ENCODE results near the gene RPL10.
A peak's percentile ranks its signal among the peaks of the same experiment; 100 is the strongest.

RPL10 gene

DNA sequence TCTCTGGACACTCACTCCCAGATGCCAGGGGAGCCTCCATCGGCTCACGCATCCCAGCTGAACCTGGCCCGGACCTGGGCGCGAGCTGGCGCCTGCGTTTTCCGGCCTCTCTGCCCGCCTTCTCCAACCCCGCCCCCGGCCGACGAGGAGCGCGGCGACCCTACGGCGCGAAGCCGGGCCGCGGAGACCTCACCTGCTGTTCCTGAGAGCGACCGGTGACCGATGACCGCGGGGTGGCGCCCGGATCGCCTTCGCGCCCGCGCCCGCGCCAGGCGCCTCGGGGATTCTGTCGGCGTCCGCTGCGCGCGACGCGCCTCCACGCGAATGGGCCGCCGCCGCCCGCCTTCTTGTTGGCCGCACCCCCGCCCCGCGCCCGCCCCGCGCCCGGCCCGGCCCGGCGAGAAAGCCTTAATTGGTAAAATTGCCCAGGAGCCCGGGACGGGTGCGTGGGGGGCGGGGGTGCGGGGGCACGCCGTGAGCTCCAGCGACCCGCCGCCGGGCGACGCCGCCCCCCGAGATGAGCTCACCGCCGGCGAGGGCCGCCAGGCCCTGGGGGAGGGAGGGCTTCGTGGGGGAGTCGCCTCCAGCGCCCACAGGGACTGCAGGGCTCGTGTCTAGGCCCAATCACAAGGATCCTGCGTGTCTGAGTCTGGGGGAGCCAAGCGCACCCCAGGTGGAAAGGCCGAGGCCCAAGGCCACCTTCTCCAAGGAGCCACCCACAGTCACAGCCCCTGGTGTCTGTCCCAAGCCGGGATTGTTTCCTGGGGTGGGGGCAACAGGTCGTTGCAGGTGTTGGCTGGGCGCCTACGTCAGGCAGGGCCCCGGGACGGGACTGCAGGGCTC, 23.6 kb upstream of the RPL10 start, which contains the start of gene FLNA:
FLNA (minus strand) TSS at position 322 of the 843 bp plus-strand sequence. CDS start 3,389 bp downstream, outside the sequence.
- Histone ChIP-seq H3K9me3 (peaks cover 63% of the 10 kb centered on the region), H3K27me3 (peaks cover 38% of the 10 kb centered on the region), H3K4me1 (peaks cover 39% of the 10 kb centered on the region), H3K4me3 (peak within 1 kb of the TSS; percentile 63), H3K4me2 (peak within 1 kb of the TSS; percentile 85), H4K20me1 (peaks cover 6% of the 10 kb centered on the region; the same call in 1 of the 2 replicates), H3K36me3 (no peaks in the 10 kb centered on the region), H3K9ac (no peak within 1 kb of the TSS), H3K27ac (no peak within 1 kb of the TSS)
- no peak for TF ChIP-seq Cebpa-rat (IDR thresholded peaks at IDR 0.05)

- Histone ChIP-seq H3K4me1 (peaks cover 42% of the 10 kb centered on the region), H3K4me3 (peak overlapping the region; percentile 63; the same call in 1 of the 2 replicates), H3K9me3 (peaks cover 63% of the 10 kb centered on the region), H3K36me3 (0 out of 2 replicates have a peak, but pooled peaks cover under 1% of the 10 kb centered on the region), H3K9ac (no peak overlapping the region), H4K20me1 (peaks cover 7% of the 10 kb centered on the region; the same call in 1 of the 2 replicates), H3K27me3 (peaks cover 38% of the 10 kb centered on the region), H3K4me2 (peak overlapping the region; percentile 85), H3K27ac (no peak overlapping the region)
- TF ChIP-seq Cebpa-rat (IDR thresholded peaks at IDR 0.05) = no peak
These were observed 23.0 kb upstream of the RPL10 start for GRCh38 chrX:154375156-154375504.

- Histone ChIP-seq H3K4me2 (peak overlapping the region; percentile 80; the same call in 1 of the 2 replicates), H3K36me3 (peaks cover 14% of the 10 kb centered on the region; the same call in 1 of the 2 replicates), H3K4me1 (peaks cover 48% of the 10 kb centered on the region), H3K9ac (no peak overlapping the region), H4K20me1 (peaks cover 15% of the 10 kb centered on the region; the same call in 1 of the 2 replicates), H3K4me3 (no peak overlapping the region), H3K27me3 (peaks cover 35% of the 10 kb centered on the region), H3K9me3 (peaks cover 60% of the 10 kb centered on the region), H3K27ac (no peak overlapping the region)
- TF ChIP-seq Cebpa-rat (IDR thresholded peaks at IDR 0.05) = no peak
These were observed 21.4 kb upstream of the RPL10 start for GRCh38 chrX:154376774-154377173.

DNA sequence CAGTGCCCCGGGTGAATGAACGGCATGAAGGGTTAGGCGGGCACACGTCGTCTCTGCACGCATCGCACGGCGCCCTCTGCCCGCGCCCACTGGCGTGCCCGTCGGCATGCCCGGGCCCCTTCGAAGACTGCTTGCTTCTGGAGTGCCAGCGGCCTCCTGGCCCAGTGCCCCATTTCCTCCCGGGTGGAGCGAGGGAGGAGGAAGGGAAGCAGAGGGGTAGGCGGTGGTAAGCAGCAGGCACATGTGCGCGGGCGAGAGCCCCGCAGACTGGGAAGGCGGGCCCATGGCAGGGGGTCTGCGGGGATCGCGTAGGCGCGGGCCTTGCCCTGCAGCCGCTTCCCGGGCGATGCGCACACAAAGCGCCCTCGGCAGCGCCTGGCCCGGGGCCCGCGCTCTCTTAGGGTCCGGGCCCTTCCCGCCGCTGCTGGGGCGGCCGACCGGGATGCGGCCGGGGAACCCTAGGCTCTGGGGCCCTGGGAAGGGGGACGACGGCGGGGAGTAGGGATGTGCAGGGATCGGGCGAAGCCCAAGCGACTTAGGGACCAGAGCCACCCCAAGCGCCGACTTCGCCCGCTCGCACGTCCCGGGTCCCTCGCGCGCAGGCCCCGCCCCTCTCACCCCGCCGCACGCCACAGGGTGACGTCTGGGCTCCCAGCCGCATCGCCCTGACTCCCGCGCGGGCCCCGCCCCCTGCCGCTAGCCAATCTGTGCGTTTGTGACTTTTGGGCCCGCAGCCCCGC, 19.9 kb upstream of the RPL10 start:
- Histone ChIP-seq H3K4me1 (peaks cover 42% of the 10 kb centered on the region), H3K9me3 (peaks cover 45% of the 10 kb centered on the region), H3K27ac (peak overlapping the region; percentile 88), H3K36me3 (peaks cover 14% of the 10 kb centered on the region; the same call in 1 of the 2 replicates), H4K20me1 (peaks cover 15% of the 10 kb centered on the region; the same call in 1 of the 2 replicates), H3K27me3 (peaks cover 21% of the 10 kb centered on the region), H3K4me3 (peak overlapping the region; percentile 64), H3K9ac (peak overlapping the region; percentile 82), H3K4me2 (peak overlapping the region; percentile 80)
- no peak for TF ChIP-seq Cebpa-rat (IDR thresholded peaks at IDR 0.05)

GRCh38 chrX:154378799-154379568, 19.2 kb upstream of the RPL10 start, which contains the start of gene EMD:
Gene EMD, plus strand, starts transcription at chrX:154379295. Its CDS starts 190 bp downstream, at chrX:154379485.
- Histone ChIP-seq H3K27ac (peak within 1 kb of the TSS; percentile 96), H3K9ac (peak within 1 kb of the TSS; percentile 96), H3K36me3 (peaks cover 14% of the 10 kb centered on the region; the same call in 1 of the 2 replicates), H3K27me3 (peaks cover 15% of the 10 kb centered on the region), H3K9me3 (peaks cover 42% of the 10 kb centered on the region), H3K4me2 (peak within 1 kb of the TSS; percentile 84), H4K20me1 (peaks cover 15% of the 10 kb centered on the region; the same call in 1 of the 2 replicates), H3K4me1 (peaks cover 35% of the 10 kb centered on the region), H3K4me3 (peak within 1 kb of the TSS; percentile 90)
- no peak for TF ChIP-seq Cebpa-rat (IDR thresholded peaks at IDR 0.05)

DNA sequence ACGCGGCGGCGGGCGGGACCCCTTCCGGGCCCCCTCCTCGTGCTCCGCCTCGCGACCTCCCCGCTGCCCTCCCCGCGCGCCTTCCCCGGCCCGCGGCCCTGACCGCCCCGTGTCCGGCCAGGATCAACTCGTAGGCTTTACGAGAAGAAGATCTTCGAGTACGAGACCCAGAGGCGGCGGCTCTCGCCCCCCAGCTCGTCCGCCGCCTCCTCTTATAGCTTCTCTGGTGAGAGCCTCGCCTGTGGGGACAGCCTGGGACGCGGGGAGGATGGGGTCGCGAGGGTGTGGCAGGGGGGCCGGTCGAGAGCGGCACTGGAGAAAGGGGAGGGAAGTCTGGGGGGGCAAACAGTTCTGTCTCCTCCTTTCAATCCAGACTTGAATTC, 18.6 kb upstream of the RPL10 start:
- H3K4me2 ChIP-seq = peak overlapping the region; percentile 84
- peaks cover 14% of the 10 kb centered on the region; the same call in 1 of the 2 replicates for H3K36me3 ChIP-seq
- peak overlapping the region; percentile 96 for H3K9ac ChIP-seq
- H3K27ac ChIP-seq = peak overlapping the region; percentile 96
- peak overlapping the region; percentile 90 for H3K4me3 ChIP-seq
- peaks cover 37% of the 10 kb centered on the region for H3K4me1 ChIP-seq
- H3K27me3 ChIP-seq = peaks cover 10% of the 10 kb centered on the region
- H4K20me1 ChIP-seq = peaks cover 15% of the 10 kb centered on the region; the same call in 1 of the 2 replicates
- H3K9me3 ChIP-seq = peaks cover 44% of the 10 kb centered on the region
- no peak for TF ChIP-seq Cebpa-rat (IDR thresholded peaks at IDR 0.05)

DNA sequence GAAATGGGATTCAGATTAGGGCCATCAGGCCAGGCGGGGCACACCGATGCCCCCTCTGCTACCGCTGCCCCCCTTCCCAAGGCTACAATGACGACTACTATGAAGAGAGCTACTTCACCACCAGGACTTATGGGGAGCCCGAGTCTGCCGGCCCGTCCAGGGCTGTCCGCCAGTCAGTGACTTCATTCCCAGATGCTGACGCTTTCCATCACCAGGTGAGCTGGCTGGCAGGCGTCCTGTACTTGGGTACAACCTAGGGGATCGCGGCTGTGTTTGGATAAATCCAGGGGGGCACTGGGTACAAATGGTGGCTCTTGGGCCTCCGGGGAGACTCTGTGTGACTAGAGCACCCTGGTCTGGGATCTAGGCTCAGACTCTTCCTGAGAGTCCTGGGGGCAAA, 18.0 kb upstream of the RPL10 start:
- Histone ChIP-seq H3K27ac (peak overlapping the region; percentile 96), H3K9ac (peak overlapping the region; percentile 96)

GRCh38 chrX:154380787-154381186, 17.4 kb upstream of the RPL10 start:
- Histone ChIP-seq H3K27me3 (no peaks in the 10 kb centered on the region; the same call in 1 of the 2 replicates), H3K4me2 (peak overlapping the region; percentile 84), H3K9me3 (peaks cover 41% of the 10 kb centered on the region), H3K9ac (peak overlapping the region; percentile 96; the same call in 1 of the 2 replicates), H3K36me3 (peaks cover 14% of the 10 kb centered on the region; the same call in 1 of the 2 replicates), H3K4me3 (peak overlapping the region; percentile 90), H4K20me1 (peaks cover 15% of the 10 kb centered on the region; the same call in 1 of the 2 replicates), H3K4me1 (peaks cover 32% of the 10 kb centered on the region), H3K27ac (no peak overlapping the region)
- no peak for TF ChIP-seq Cebpa-rat (IDR thresholded peaks at IDR 0.05)

More for the DNA sequence above, 18.0 kb upstream of the RPL10 start:
- peaks cover 14% of the 10 kb centered on the region; the same call in 1 of the 2 replicates for H3K36me3 ChIP-seq
- peaks cover 15% of the 10 kb centered on the region; the same call in 1 of the 2 replicates for H4K20me1 ChIP-seq
- peaks cover 5% of the 10 kb centered on the region for H3K27me3 ChIP-seq
- H3K4me3 ChIP-seq = peak overlapping the region; percentile 90
- peak overlapping the region; percentile 84 for H3K4me2 ChIP-seq
- H3K4me1 ChIP-seq = peaks cover 33% of the 10 kb centered on the region
- TF ChIP-seq Cebpa-rat (IDR thresholded peaks at IDR 0.05) = no peak
- H3K9me3 ChIP-seq = peaks cover 41% of the 10 kb centered on the region
